ENCODE data around the gene GPR152.
"Not testable (repeated sequence)": the region's sequence is repeated elsewhere in the genome, so short reads cannot be mapped to it uniquely, and the experiment has no call there.

The GPR152 gene

GRCh38 chr11:67409781-67410368 lies 42.7 kb downstream of the GPR152 start:
- DNase-seq (ENCODE audit: low read depth in 2 of 2) = no peak

GRCh38 chr11:67409261-67409666 lies 43.3 kb downstream of the GPR152 start:
- DNase-seq (ENCODE audit: low read depth in 2 of 2) = no peak

GRCh38 chr11:67408437-67409200 lies 43.9 kb downstream of the GPR152 start:
- no peak for DNase-seq (ENCODE audit: low read depth in 2 of 2)

GRCh38 chr11:67407688-67408163 lies 44.8 kb downstream of the GPR152 start:
- DNase-seq (ENCODE audit: low read depth in 2 of 2) = no peak

- DNase-seq (ENCODE audit: low read depth in 2 of 2) = no peak
Observed at GRCh38 chr11:67406969-67407687, 45.4 kb downstream of the GPR152 start.

- no peak for DNase-seq (ENCODE audit: low read depth in 2 of 2)
Observed at GRCh38 chr11:67406420-67406968, 46.0 kb downstream of the GPR152 start.

- no peak for DNase-seq (ENCODE audit: low read depth in 2 of 2)
Observed at GRCh38 chr11:67405688-67406339, 46.7 kb downstream of the GPR152 start.

GRCh38 chr11:67405196-67405567 lies 47.3 kb downstream of the GPR152 start:
- DNase-seq (ENCODE audit: low read depth in 2 of 2) = no peak

GRCh38 chr11:67404515-67405195 lies 47.9 kb downstream of the GPR152 start:
- no peak for DNase-seq (ENCODE audit: low read depth in 2 of 2)

GRCh38 chr11:67403085-67403484 lies 49.4 kb downstream of the GPR152 start:
- not testable (repeated sequence) for DNase-seq (ENCODE audit: low read depth in 2 of 2)

- not testable (repeated sequence) for DNase-seq (ENCODE audit: low read depth in 2 of 2)
Observed at GRCh38 chr11:67402192-67402839, 50.2 kb downstream of the GPR152 start.

GRCh38 chr11:67401495-67402191 lies 50.9 kb downstream of the GPR152 start, which contains the start of gene PPP1CA:
Gene PPP1CA, minus strand, starts transcription at chr11:67401858. Its CDS starts 76 bp downstream, at chr11:67401782.
- DNase-seq (ENCODE audit: low read depth in 2 of 2) = peak; percentile 84

All from activated CD8-positive, alpha-beta memory T cell treated with anti-CD3 and anti-CD28 coated beads for 4 hours (primary cell).